GM12801 (cell line): Measurements from ENCODE around the gene GDF15.

Experiments used
- TF ChIP-seq, protein P1 (sequence below): IDR thresholded peaks from one replicate; pipeline ENCODE4 v1.5.1; 2011; ENCODE audit warnings: control low read depth; ENCODE audit not compliant: insufficient read length; ENCODE audit errors: extremely low read depth

Gene GDF15

DNA sequence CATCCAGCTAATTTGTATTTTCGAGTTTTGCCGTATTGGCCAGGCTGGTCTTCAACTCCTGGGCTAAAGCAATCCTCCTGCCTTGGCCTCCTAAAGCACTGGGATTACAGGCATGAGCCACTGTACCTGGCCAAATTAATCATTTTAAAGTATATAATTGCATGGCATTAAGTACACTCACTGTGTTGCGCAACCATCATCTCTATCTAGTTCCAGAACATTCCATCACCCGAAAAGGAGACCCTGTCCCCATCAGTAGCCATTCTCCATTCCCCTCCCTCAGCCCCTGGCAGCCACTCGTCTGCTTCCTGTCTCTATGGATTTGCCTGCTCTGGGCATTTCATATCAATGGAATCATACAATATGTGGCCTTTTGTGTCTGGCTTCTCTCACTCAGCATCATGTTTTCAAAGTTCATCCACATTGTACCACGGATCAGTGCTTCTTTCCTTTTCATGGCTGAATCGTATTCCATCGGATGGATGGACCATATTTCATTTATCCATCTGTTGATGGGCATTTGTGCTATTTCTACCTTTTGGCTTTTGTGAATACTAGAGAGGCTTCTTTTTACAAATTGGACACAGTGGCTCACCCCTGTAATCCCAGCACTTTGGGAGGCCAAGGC is 32.5 kb upstream of the GDF15 start:
- TF ChIP-seq, protein P1, sequence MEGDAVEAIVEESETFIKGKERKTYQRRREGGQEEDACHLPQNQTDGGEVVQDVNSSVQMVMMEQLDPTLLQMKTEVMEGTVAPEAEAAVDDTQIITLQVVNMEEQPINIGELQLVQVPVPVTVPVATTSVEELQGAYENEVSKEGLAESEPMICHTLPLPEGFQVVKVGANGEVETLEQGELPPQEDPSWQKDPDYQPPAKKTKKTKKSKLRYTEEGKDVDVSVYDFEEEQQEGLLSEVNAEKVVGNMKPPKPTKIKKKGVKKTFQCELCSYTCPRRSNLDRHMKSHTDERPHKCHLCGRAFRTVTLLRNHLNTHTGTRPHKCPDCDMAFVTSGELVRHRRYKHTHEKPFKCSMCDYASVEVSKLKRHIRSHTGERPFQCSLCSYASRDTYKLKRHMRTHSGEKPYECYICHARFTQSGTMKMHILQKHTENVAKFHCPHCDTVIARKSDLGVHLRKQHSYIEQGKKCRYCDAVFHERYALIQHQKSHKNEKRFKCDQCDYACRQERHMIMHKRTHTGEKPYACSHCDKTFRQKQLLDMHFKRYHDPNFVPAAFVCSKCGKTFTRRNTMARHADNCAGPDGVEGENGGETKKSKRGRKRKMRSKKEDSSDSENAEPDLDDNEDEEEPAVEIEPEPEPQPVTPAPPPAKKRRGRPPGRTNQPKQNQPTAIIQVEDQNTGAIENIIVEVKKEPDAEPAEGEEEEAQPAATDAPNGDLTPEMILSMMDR: no peak

DNA sequence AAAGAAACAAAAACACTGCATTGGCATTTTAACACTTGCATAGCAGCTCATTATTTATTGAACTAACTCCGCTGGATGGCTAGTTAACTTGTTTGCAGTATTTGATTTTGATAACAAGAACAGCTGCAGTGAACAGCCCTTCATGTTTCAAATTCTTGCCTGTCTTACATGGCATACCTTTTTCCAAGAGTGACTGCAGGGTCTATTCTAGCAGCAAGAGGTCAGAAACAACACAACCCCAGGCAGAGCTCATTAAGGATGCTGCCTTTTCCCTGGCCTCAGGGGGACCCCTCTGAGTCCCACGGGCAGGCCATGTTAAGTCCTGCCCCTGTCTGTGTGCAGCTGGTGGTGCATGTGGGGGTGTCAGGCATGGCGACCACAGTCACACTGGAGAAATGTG is 28.9 kb upstream of the GDF15 start:
- TF ChIP-seq, protein P1: no peak

DNA sequence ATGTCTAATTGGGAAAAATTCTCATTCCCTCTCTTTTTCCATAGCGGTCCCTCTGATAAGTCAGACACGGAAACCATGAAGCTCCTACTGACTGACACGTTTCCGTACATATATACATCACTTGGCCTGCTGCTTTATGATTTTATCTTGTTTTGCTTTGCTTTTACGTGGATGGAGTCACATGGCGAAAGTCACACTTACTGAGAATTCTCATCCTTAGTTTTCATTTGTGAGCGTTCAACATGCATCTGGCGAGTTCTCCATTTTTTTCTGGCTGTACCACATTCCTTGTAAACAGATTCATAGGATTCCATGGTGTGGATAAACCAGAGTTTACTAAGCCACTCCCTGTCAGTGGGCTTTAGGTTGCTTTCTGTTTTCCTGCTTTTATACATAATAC is 24.3 kb upstream of the GDF15 start:
- TF ChIP-seq, protein P1: no peak

GRCh38 chr19:18362934-18363542 is 22.9 kb upstream of the GDF15 start:
- TF ChIP-seq, protein P1: no peak

GRCh38 chr19:18363787-18364186 is 22.2 kb upstream of the GDF15 start:
- TF ChIP-seq, protein P1: no peak

GRCh38 chr19:18364826-18365528 is 21.0 kb upstream of the GDF15 start:
- TF ChIP-seq, protein P1: no peak

DNA sequence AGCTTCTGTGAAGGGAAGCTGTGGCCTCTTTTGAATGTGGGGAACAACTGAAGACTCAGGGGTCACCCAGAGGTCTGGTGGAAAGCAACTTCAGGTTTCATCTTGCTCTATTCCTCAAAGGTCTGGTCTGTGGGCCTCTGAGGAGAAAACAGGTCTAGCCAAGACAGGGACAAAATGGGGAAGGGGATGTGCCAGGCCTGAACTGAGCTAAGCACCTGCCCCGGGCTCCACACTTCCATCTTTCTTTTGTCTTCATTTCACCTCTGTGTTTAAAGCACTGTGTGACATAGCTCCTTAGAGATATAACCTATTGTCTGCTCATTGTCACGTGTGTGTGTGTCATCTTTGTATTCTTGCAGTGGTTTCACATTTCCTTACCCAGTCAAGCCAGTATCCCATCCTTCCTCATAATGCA is 19.9 kb upstream of the GDF15 start:
- TF ChIP-seq, protein P1: no peak
